AG04450 (cell line): Measurements from ENCODE around the gene LCN2. TPM values are rescaled to one million over a fixed set of nuclear protein-coding genes. Genes with fewer than 3 reads are reported as not detected.

Experiments
- CTCF ChIA-PET: fragments of 300-600, 350-600 bp; formaldehyde crosslinking; extraction: SDS; loops from one replicate; lab custom pipeline; 2022; ENCODE audit warnings: antibody characterized with exemption, inconsistent platforms; lab: Charles Lee
- POLR2A ChIA-PET: fragments of 350-600 bp; formaldehyde crosslinking; extraction: SDS; loops from one replicate; lab custom pipeline; 2021; ENCODE audit warnings: antibody characterized with exemption, inconsistent platforms; lab: Yijun Ruan, JAX
- DNase-seq: peaks from one replicate; pipeline ENCODE4 v3.0.0-alpha.2; 2011; ENCODE audit warnings: low read depth, low spot score
- H3K27ac ChIP-seq: one replicate; pipeline ENCODE4 v1.5.1; 2012; ENCODE audit warnings: low read depth, low read length, control low read depth
- H3K27me3 ChIP-seq: one replicate; pipeline ENCODE4 v1.6.0; 2012; ENCODE audit warnings: low read length; ENCODE audit not compliant: control insufficient read depth, insufficient read depth
- H3K4me3 ChIP-seq: 2 replicates; pipeline ENCODE4 v1.5.1; 2011; ENCODE audit warnings: mild to moderate bottlenecking, low read depth, low read length, control low read depth
- H3K9me3 ChIP-seq: 2 replicates; pipeline ENCODE4 v1.5.1; 2012; ENCODE audit warnings: low read length; ENCODE audit not compliant: control insufficient read depth, insufficient read depth
- CTCF ChIP-seq: IDR thresholded peaks from 2 replicates; pipeline ENCODE4 v1.5.1; 2011; ENCODE audit warnings: low read depth, low read length, control low read depth, inconsistent platforms
- polyA plus RNA-seq: library from polyadenylated mRNA; depleted of rRNA; stranded (reverse); fragments of >200 nt; gene quantifications from 2 replicates; pipeline ENCODE4 v1.2.3, GENCODE V29; 2011

Gene LCN2
- polyA plus RNA-seq, 1 experiment: not detected

GRCh38 chr9:128114326-128115186 is 34.7 kb upstream of the LCN2 start:
- ChIA-PET POLR2A (interaction anchor here (0.7 to 1.2 kb wide), 4 partner anchors 10 to 312 kb away, joined by 3 to 4 read pairs (median 4); partner anchors contain the start of gene FPGS), CTCF (interaction anchor here (3.9 kb wide), 1 partner anchor 171 kb away, joined by 85 read pairs; no protein-coding TSS in a partner anchor)
- no peaks in the 10 kb centered on the region for H3K27me3 ChIP-seq
- no peak for DNase-seq
- H3K4me3 ChIP-seq: no peak overlapping the region
- H3K27ac ChIP-seq: no peak overlapping the region
- H3K9me3 ChIP-seq: peaks cover 4% of the 10 kb centered on the region; the same call in 1 of the 2 replicates
- no peak for TF ChIP-seq CTCF

- CTCF ChIA-PET: interaction anchor here (0.6 to 3.9 kb wide), 6 partner anchors 9 to 184 kb away, joined by 4 to 102 read pairs (median 4); no protein-coding TSS in a partner anchor
- H3K27ac ChIP-seq: no peak overlapping the region
- no peaks in the 10 kb centered on the region for H3K27me3 ChIP-seq
- no peak overlapping the region for H3K4me3 ChIP-seq
- peaks cover 4% of the 10 kb centered on the region; the same call in 1 of the 2 replicates for H3K9me3 ChIP-seq
- DNase-seq: no peak
- no peak for TF ChIP-seq CTCF
- POLR2A ChIA-PET: interaction anchor here (0.7 to 1.2 kb wide), 3 partner anchors 13 to 313 kb away, joined by 3 to 4 read pairs (median 4); partner anchors contain the start of gene FPGS
Measured at GRCh38 chr9:128115187-128116103, 33.8 kb upstream of the LCN2 start.

- H3K4me3 ChIP-seq: no peak overlapping the region
Measured at GRCh38 chr9:128116104-128117083, 32.9 kb upstream of the LCN2 start.

More at GRCh38 chr9:128116104-128117083, 32.9 kb upstream of the LCN2 start:
- ChIA-PET POLR2A (interaction anchor here (0.9 to 1.1 kb wide), 2 partner anchors 17 to 25 kb away, joined by 3 read pairs; no protein-coding TSS in a partner anchor), CTCF (interaction anchor here (0.6 to 3.9 kb wide), 8 partner anchors 8 to 185 kb away, joined by 4 to 102 read pairs (median 23); partner anchors contain the start of gene PTGES2)
- DNase-seq: no peak
- no peak overlapping the region for H3K27ac ChIP-seq
- no peaks in the 10 kb centered on the region for H3K27me3 ChIP-seq
- TF ChIP-seq CTCF: no peak
- peaks cover 4% of the 10 kb centered on the region; the same call in 1 of the 2 replicates for H3K9me3 ChIP-seq
